HG02798 (cell line): ENCODE measurements around the gene BICD2.

Experiments
- ATAC-seq: cut with Tn5 transposase; IDR thresholded peaks from one replicate; pipeline ENCODE4 v1.9.1; 2021; ENCODE audit warnings: mild to moderate bottlenecking; ENCODE audit not compliant: unreplicated experiment, poor library complexity

Gene BICD2

DNA sequence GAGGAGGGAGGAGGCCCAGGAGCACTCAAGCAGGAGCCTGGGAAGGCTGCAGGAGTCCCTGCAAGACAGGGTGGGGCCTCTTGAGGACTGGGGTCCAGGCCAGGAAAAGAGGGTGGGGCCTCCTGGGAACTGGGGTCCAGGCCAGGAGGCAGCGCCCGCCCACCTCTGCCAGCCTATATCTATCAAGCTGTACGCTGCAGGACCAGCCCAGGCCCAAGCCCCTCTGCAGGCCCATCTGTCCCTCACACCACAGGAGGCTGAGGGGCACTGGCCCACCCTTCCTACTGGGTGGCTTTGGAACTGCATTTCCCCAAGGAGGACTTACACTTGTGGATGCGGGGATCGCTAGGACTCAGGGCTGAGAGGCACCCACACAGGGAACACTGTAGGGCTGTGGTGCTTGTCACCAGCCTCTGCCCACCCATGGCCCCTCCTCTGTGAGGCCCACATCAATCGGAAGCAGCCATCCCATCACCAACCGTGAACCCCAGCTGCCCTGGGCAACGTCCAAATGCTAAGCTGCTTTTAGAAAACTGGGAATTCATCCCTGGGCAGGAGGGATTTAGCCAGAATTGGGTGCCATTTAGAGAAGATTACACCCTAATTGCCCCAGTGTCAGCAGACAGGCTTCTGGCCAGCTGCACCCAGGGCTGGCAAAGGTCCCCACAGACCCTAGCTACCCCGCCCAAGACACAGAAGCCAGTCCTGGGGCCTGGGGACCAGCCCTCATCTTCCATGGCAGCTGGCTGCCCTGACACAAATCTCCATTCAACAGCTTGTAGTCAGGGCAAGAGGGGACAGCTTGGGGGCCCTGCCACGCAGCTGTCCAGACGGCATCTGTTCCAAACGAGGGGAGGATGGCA, 15.3 kb downstream of the BICD2 start:
- ATAC-seq: no peak

DNA sequence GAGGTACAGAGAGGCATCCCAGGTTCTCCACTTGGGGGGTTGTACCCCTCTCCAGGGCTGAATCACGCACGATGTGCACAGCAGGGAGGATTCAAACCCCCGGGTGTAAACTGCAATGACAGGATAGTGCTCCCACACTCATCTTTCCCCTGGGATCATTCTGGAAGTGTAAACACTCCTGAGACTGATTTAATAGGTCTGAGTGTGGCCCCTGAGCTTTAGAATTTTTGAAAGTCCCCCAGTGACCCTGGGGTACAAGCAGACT, 16.5 kb downstream of the BICD2 start:
- ATAC-seq: no peak

DNA sequence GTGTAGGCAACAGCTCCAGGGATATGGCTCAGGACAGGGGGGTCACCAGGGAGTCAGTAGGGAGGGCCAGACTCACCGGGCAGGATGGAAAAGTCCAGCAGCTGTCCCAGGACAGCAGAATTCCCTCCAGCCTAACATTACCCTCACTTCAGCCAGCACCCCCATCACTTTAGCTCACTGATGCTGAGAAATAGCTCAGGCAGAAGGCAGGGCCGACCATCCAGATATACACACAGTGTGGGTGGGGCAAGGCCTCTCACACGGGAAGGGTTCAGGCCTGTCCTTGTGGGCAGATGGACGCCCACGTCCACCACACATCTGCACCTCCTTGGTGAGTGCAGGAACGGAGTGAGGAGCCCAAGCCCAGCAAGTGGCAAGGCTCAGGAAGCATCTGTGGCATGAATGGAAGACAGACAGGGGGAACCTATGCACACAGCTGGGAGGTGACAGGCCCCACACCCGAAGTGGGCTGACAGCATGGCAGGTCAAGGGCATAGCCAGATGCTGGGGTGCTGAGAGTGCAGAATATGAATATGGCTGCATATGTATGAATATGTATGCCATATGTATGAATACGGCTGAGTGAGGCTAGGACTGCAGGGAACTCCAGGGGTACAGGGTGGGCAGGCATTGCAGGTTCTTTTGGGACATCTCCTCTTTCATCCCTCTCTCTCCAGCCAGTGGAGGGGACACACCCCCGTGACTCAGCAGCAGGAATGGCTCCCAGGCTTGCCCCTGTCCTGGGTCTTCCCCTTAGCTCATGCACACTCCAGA, 17.0 kb downstream of the BICD2 start:
- no peak for ATAC-seq

DNA sequence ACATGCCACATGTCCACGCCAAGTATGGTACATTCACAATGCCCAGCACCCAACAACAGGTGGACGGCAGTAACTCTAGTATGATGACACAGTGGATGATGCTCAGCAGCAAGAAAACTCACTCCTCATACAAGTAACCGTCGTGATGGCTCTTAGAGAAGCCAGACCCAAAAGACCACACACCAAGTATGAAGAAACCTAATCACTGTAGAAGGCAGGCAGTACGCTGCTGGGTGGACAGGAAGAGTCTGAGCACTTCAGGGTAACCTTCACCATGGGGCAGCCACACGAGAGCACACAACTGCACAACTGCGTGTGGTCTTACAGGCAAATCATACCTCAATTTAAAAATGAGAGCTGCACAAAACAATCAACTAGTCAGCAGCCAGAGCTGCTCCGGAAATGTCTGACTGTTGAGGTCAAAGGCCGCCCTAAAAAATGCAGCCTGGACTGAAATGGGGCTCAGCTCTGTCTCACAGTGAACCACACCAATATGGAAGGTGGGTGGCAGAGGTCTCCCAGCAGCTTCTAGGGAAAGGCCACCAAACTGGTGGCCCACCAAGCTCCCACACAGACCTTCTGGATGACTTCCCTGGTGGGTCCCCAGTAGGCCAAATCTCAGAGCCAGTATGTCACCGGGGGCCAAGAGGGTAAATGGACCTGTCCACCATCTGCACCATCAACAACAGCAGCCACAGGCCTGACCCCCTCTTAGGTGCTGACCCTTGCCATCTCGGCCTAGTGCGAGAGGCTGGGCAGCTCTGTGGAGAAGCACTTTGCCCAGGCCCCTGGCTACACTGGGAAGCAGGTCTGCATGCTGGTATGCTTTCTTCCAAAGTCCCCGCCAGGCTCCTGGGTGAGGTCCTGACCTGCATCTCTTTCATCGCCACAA, 17.8 kb downstream of the BICD2 start:
- ATAC-seq: no peak

DNA sequence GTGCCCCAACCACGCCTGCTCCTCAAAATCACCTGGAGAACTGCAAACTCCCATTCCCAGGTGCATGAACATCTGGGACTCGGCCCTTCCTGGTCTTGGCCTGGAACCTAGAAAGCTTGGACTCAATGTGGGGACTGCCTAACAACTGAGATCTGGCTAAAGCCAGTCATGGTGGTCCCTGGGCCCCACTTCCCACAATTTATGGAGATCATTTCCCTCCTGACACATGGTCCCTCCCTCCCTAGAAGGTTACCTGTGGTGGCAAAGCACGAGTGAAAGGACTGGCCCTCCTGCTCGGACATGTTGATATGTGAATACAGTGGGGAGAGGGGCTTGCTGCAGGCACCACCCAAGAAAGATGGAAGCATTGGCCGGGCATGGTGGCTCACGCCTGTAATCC, 18.8 kb downstream of the BICD2 start:
- no peak for ATAC-seq

DNA sequence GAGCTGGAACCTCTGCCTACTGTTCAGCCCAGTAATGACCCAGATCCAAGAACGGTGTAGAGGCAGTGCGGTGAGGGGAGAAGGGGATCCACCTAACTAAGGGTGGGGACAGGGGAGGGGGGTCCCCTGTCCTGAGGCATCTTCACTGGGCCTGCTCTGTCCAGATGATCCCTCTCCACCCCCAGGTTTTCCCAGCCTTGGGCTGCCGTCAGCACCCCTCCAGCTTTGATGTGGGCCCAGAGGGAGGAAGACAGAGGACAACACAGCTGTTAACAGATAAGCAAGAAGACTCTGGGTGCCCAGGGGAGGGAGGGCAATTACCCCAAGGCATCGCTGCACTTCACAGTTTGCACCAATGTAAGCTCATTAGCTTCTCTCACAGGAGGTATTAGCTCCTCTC, 19.3 kb downstream of the BICD2 start:
- no peak for ATAC-seq

DNA sequence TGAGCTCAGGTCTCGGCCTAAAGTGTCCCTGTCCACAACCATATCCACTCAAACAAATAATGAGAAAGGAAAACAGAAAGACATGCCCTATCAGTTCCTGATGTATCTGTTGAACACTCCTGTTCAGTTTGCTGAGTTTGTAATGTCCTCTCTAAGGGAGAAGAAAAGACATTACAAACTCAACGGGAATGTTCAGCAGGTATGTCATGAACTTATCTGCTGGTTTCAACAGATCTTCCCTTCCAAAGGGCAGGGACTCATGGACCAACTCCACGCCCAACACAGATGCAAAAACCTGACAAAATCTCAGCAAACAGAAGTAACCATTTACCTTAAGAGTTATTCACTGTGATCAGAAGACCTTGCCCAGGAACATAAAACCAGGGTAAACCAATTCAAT, 23.7 kb downstream of the BICD2 start:
- no peak for ATAC-seq

DNA sequence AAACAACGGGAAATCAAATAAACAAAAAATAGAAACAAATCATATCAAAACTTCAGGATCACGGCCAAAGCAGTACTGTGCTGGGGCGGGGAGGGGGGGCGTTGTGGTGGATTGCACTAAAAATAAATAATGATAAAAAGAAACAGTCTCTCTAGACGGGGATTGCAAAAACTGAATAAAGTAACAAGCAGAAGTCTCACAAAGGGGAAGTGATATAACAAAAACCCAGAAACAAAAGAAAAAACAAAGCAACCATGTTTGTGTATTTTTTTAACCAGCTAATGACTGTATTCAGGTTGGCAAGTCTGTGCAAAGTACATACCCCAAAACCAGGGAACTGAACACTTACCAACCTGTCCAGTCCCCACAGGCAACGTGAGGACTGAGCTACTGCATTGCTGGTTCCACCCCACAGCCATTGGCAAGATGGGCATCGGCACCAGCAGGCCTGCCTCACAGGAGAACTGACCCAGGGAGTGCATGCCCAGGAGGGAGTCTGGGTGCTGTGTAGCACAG, 24.1 kb downstream of the BICD2 start:
- ATAC-seq: no peak

DNA sequence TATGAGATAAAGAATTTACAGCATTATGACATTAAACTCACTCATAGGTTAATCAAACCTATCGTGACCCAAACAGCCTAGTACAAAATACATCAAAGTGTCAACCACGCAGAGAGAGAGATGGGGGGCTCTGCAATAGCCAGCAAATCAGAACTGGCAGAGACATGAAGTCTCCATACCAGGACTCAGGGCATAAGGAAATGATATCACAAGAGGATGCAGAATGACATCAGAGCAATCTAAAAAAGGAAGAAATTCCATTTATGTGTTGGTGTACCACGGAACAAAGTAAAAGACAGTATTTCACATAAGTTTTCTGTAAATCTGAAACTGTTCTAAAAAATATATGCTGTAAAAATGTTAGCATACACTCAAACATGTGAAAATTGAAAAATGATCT, 24.6 kb downstream of the BICD2 start:
- no peak for ATAC-seq

DNA sequence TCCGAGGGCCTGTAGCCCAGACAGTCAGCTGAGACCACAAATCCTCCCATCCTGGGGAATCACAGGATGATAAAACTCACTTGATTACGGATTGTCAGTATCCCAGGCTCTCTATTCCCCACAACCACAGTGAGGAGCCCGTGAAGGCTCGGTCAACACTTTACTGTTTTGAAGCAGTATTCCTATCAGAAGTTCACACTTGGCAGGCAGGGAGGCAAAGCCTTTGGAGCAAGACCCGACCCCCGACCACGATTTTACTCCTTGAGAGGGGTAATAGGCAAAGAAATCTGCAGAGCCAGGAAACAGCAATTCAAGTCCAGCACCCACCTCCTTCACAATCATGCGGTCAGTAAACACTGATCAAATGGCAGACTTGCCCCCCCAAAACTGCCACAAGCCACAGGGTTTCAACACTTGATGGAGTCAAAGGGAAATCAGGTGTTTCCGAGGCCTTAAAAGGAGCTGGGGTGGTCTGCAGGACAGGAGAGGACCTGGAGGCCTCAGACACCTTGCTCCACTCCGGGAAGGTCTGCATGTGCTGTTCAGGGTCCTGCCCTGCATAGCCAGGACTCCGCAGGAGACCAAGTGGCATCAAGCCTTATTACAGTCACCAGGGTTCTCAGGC, 25.2 kb downstream of the BICD2 start:
- no peak for ATAC-seq

DNA sequence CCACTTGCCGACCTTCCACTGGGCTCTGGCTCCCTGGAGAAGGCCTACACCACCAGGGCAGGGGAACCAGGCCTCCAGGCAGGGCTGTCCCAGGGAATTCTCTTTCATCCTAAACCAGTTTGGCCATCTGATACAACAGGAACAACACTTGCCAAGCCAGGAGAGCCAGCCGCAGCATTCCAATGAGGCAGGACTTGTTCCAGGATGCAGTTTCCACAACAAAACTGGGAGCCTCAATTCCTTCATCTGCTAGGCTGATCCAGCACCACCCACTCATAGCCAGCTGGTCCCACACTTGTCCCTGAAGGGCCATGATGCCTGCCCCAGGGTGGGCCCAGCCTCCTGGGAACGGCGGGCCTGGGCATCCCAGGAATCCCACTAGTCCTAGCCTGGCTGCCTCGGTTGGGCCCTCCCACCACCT, 26.0 kb downstream of the BICD2 start:
- no peak for ATAC-seq

DNA sequence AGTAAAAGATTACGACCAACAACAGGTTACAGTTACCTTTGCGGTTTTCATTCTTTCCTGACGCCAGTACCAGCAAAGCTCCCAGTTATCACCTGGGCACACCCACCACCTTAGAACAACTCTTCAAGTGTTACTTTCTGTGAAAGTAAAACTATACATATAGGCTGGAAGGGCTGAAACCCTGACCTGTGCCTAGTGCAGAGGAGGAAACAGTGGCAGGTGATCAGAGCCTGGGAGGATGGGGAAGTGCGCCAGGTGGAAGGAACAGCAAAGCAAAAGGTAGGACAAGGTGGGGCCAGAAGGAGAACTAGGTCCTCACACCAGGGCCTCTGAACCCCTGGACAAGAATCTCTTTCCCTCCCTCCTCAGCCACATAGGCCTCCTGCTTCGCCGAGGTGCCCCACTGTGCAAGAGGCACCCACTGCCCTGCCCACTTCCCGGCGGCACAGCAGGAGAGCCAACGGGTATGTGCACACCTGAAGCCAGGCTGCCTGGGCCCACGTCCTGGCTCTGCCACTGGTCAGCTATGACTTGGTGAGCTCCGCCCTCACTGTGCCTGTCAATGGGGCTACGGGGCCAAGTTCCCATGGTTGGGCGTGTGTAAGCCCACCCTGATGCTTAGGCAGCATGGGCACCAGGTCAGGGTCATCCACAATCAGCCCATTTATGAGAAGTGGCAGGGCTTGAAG, 26.9 kb downstream of the BICD2 start:
- no peak for ATAC-seq

DNA sequence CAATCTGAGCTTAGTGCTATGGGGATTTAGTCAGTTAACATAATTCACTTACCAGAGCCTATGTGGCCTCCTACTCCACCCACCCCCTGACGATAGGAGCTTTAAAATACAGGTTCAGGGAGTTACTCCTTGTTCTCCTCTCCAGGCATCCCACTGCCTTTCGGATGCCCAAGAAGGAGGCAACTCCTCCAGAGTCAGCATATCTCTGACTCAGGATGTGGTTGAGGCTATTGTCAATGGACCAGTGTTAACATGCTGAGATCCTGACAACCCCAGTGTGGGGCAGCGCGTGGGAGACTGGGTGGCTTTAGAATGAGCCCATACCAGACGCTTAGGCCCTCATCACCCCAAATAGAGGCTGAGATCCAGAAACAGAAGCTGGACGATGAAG, 27.4 kb downstream of the BICD2 start:
- ATAC-seq: no peak

DNA sequence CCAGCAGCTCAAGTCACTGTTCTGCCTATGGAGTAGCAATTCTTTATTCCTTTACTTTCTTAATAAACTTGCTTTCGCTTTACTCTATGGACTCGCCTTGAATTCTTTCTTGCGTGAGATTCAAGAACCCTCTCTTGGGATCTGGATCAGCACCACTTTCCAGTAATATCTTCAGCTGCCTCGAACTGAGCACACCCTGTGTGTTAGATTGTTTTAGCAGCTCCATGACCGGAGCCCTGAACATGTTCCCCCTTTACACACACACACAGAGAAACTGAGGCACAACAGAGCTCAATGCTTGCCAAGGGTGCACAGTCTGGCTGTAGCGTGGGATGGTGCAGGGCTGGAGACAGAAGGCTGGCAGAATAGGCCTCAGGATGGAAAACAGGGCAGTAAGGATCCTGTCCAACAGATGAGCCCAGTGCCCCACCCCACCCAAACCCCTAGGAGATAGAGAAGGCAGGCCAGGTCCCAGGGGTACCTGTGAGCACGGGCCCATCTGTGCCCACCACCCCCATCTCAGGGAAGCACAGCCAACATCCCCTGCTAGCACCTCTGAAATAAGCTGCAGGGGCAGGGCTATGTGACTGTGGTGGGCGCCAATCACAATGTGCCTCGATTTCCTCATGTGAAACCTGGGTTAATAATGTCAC, 27.9 kb downstream of the BICD2 start:
- ATAC-seq: no peak

DNA sequence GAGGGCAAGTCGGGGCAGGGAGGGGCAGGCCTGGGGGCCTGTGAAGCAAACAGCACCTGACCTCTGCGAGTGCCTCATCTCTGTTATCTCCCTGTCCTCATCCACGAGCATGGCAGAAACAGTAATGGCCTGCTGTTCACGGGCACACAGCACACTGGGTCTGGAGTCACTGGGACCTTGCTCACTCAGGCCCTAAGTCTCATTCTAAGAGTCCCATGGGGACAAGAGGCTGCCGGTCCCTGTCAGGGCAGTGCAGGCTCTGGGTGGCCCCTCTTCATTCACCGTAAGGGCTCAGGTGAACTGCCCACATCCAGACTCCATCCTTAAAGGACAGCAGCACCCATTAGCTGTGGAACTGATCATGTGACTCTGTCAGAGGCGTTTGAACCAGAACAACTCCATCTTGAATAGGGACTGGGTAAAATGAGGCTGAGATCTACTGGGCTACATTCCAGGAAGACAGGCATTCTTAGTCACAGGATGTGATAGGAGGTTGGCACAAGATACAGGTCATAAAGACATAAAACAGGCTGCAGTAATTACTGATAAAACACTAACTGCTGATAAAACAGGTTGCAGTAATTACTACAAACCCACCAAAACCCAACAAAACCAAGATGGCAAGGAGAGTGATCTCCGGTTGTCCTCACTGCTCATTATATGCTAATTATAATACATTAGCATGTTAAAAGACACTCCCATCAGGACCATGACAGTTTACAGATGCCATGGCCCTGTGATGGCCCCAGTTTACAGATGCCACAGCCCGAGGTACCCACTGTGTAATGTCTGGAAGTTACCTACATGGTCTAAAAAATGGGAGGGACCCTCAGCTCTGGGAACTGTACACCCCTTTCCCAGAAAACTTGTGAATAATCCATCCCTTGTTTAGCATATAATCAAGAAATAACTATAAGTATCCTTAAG, 28.7 kb downstream of the BICD2 start:
- ATAC-seq: no peak

DNA sequence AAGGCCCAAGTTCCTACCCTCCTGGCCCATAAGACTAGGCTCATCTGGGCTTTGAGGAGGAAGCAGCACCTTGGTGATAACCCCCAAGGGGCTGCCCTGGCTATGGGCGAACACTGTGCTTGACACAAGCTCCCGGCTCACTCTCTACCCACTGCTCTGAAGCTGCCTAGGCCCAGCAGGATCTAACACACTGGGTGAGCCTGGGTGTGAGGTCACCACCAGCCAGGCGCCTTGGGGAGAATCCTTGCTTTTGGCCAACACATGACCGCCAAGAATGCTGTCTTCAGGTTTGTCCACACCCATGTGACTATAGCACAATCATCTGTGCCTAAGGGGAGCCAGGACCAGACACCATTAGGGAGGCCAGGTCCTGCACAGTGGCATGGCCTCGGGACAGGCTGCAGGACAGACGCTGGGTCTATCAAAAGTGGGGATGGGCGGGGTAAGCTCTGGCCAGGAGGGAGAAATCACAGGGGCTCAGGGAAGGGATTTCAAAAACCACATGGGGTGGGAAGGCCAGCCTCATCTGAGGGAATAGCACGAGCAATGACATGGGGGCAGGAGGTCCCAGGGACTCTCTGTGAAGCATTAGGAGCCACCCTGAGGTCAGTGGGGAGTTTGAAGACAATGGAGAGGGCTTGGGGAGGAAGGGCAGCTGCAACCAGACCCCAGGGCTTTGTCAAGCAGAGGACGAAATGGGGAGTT, 29.6 kb downstream of the BICD2 start:
- ATAC-seq: no peak

DNA sequence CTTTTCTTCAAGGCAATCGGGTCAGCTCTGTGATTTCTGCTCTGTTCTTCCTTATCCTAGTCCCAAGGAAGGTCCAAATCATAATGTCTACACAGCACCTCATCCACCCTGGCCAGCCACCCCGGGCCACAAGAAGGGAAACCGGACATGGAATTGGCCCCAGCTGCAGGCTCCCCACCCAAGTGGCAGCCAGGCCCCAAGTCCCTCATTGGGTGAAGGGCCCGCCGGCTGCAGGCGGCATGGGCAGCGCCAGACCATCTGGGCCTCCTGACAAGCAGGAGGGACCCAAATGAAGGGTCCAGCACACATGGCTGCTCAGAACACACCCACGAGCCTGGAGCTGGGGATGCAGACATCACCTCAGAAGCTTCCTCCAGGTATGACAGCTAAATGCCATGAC, 33.7 kb downstream of the BICD2 start:
- ATAC-seq: no peak

DNA sequence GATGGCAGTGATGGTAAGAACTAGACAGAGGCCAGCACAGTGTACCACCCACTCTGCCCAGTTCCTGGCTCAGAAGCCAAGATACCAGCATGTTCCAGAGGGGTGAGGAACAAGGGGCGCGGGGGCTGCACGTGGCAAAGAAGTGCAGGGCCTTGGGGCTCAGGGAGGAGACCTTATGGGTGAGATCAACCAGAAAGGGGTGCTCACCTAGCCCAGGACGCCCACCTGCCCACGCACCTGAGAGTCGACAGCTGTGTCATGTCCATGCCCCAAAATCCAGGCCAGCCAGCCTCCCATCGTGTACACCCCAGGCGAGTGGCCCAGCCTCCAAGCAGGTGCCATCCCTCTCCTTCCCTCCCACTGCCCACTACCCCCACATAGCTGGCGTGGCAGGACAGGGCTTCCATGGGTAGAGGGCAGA, 34.9 kb downstream of the BICD2 start:
- ATAC-seq: no peak
